Psoas muscle (tissue), 8 donors: Measurements from ENCODE around the gene SLC36A4. TPM values are rescaled to one million over a fixed set of nuclear protein-coding genes. Genes with fewer than 3 reads are reported as not detected.

Experiments
- ATAC-seq, 4 donors: fragments of 200-7000 bp; cut with Tn5 transposase; one replicate each; pipeline ENCODE4 v1.9.1; 2020; ENCODE audit warnings: moderate library complexity in 3 of 4, mild to moderate bottlenecking in 2 of 4
- DNase-seq, 2 donors: peaks; one replicate each; pipeline ENCODE4 v3.0.0-alpha.2; 2020
- H3K27ac ChIP-seq: fragments of 200-600 bp; one replicate; pipeline ENCODE4 v1.8.0; 2022
- H3K27me3 ChIP-seq, 3 donors: fragments of 200-600 bp in 1 of 3; one replicate each; pipeline versions ENCODE4 v1.6.1 to v1.8.0; 2013 to 2022; ENCODE audit warnings: low read length in 2 of 3, mild to moderate bottlenecking in 2 of 3, moderate library complexity in 1 of 3; ENCODE audit not compliant: insufficient read depth in 3 of 3
- H3K36me3 ChIP-seq, 2 donors: fragments of 200-600 bp in 1 of 2; one replicate each; pipeline versions ENCODE4 v1.6.1 to v1.8.0; 2013 to 2022; ENCODE audit warnings: low read depth in 1 of 2, mild to moderate bottlenecking in 1 of 2, moderate library complexity in 1 of 2; ENCODE audit not compliant: insufficient read depth in 1 of 2
- H3K4me1 ChIP-seq: fragments of 200-600 bp; one replicate; pipeline ENCODE4 v1.8.0; 2022
- H3K4me3 ChIP-seq: fragments of 200-600 bp; one replicate; pipeline ENCODE4 v1.8.0; 2022; ENCODE audit warnings: mild to moderate bottlenecking
- H3K9me3 ChIP-seq: fragments of 200-600 bp; one replicate; pipeline ENCODE4 v1.8.0; 2022
- WGBS, 3 donors: extraction: QIAGEN DNeasy Blood & Tissue Kit; methylation state at CpG; one replicate each; pipeline versions ENCODE4 v1.1.6 to v1.1.7; 2013; 5-methylcytosine and 5-hydroxymethylcytosine counted together
- intact Hi-C, 2 donors: fragments of 100-400 bp; cut with DNase I; formaldehyde crosslinking; loops; one replicate each; pipeline versions ENCODE4 v1.11.0 to v1.14.2; 2022
- polyA plus RNA-seq, 3 donors: library from polyadenylated mRNA; stranded (reverse); fragments of 200-250 nt; gene quantifications; one replicate each; pipeline ENCODE4 v1.2.3, GENCODE V29; 2013
- total RNA-seq, 4 donors: library from RNA; stranded (reverse); fragmentation: NEBNext Ultra II Directional in 2 of 4; extraction: Animal tissue kit (Norgen Biotek cat#: 25700) in 2 of 4; gene quantifications; one replicate each; pipeline versions ENCODE4 v1.2.1 to v1.2.4, GENCODE V29; 2021 to 2023
- TF ChIP-seq, protein P1 (sequence below): fragments of 200-600 bp; IDR thresholded peaks from one replicate; pipeline ENCODE4 v1.8.0; 2022; ENCODE audit warnings: antibody characterized with exemption
- donor health status: healthy with polysubstance abuse.
- donor health status: DM: no; HTN: no; CAD: no; lungs with moderate emphysema.
- donor health status: Bipolar disorder and iron deficiency.
- donor health status: healthy.
- donor health status: DM: yes; HTN: yes; CAD: no.
- donor health status: DM: no; HTN: no; CAD: no.
- donor health status: DM: no; HTN: no; CAD: no.
- donor health status: DM: yes; HTN: yes; CAD: no.

Gene SLC36A4
- total and polyA plus RNA-seq, 7 donors = 2.2 to 5.5 (median 3.0) TPM

DNA sequence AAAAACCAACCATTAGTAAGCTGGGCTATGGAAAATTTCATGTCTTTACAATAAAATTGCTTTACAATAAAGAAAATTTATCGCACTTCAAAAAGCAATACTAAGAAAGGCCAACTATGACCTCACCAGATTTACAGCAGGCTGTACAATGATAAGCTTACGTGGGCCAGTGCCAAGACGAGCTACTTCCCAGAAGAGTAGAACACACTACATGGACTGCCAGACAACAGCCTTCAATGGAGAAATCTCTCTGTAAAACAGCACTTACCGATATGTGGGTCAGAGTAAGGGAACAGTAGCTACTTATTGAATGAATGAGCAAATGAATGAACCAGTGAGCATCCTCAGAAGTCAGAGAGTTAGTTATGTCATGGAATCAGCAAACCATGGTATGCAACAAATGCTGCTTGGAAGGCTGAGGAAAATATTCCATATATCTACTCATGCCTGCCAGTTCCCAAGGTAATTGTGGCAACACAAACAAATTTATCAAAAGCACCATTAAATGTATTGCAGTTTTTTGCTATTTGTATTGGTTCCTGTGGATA is 74.4 kb downstream of the SLC36A4 start:
- Histone ChIP-seq H3K4me3 (no peak overlapping the region), H3K27me3 (no peaks in the 10 kb centered on the region), H3K36me3 (no peaks in the 10 kb centered on the region), H3K9me3 (no peaks in the 10 kb centered on the region), H3K4me1 (no peaks in the 10 kb centered on the region), H3K27ac (no peak overlapping the region)
- ATAC-seq (no peak), DNase-seq (no peak)
- 26 to 40% (median 38%) methylated on average over 4 of the region's 4 CpGs for WGBS, 3 donors
- intact Hi-C loops = no loop called here
- TF ChIP-seq, protein P1, sequence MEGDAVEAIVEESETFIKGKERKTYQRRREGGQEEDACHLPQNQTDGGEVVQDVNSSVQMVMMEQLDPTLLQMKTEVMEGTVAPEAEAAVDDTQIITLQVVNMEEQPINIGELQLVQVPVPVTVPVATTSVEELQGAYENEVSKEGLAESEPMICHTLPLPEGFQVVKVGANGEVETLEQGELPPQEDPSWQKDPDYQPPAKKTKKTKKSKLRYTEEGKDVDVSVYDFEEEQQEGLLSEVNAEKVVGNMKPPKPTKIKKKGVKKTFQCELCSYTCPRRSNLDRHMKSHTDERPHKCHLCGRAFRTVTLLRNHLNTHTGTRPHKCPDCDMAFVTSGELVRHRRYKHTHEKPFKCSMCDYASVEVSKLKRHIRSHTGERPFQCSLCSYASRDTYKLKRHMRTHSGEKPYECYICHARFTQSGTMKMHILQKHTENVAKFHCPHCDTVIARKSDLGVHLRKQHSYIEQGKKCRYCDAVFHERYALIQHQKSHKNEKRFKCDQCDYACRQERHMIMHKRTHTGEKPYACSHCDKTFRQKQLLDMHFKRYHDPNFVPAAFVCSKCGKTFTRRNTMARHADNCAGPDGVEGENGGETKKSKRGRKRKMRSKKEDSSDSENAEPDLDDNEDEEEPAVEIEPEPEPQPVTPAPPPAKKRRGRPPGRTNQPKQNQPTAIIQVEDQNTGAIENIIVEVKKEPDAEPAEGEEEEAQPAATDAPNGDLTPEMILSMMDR = no peak

DNA sequence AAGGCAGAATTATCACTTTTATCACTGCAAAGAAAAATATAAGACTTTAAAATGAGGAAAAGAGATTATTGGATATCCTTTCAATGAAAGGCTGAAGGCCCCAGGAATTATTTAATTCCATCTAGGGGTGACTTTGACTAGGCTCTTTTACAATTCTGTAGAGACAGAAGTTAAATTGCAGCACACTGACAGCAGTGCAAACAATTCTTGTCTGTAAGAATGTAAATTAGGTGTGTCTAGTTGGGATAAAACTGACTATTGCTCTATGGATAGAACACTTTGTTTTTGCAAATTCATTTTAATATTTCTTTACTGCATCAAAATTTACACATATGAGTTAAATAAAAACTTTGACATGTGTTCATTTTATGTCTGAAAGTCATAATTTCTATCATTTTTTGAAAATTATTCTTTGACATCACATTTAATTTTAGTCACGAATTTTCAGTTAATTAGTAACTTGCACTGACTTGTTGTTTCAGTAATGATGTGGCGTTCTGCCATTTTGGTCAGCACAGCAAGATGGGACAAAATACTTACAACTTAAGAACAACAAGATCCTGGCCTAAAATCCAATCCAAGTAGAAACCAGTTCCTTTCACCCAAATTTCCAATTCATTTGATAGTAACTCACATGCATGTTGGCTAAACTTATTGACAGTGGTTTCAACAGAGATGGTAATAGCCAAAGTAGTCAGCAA is 75.1 kb downstream of the SLC36A4 start:
- Histone ChIP-seq H3K27me3 (no peaks in the 10 kb centered on the region), H3K36me3 (no peaks in the 10 kb centered on the region), H3K4me1 (no peaks in the 10 kb centered on the region), H3K4me3 (no peak overlapping the region), H3K9me3 (no peaks in the 10 kb centered on the region), H3K27ac (no peak overlapping the region)
- ATAC-seq (no peak), DNase-seq (no peak)
- WGBS, 3 donors = 83 to 86% (median 85%) methylated on average over 2 of the region's 2 CpGs
- intact Hi-C loops = no loop called here
- TF ChIP-seq, protein P1 = no peak

DNA sequence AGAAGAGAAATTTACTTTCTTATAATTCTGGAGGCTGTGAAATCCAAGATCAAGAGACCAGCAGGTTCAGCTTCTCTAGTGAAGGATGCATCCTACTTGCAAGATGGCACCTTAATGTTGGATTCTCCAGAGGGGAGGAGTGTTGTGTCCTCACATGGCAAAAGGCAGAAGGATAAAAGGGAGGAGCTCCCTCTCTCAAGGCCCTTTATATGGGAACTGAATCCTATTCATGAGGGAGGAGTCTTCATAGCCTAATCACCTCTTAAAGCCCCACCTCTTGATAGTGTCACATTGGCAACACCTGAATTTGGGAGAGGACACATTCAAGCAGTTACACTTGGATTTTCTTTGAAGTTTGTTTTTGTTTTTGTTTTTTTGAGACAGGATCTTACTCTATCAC is 79.5 kb downstream of the SLC36A4 start:
- Histone ChIP-seq H3K36me3 (no peaks in the 10 kb centered on the region), H3K9me3 (no peaks in the 10 kb centered on the region), H3K4me3 (no peak overlapping the region), H3K4me1 (no peaks in the 10 kb centered on the region), H3K27me3 (no peaks in the 10 kb centered on the region), H3K27ac (no peak overlapping the region)
- DNase-seq = no peak
- no peak for ATAC-seq
- intact Hi-C loops = no loop called here
- TF ChIP-seq, protein P1 = no peak

DNA sequence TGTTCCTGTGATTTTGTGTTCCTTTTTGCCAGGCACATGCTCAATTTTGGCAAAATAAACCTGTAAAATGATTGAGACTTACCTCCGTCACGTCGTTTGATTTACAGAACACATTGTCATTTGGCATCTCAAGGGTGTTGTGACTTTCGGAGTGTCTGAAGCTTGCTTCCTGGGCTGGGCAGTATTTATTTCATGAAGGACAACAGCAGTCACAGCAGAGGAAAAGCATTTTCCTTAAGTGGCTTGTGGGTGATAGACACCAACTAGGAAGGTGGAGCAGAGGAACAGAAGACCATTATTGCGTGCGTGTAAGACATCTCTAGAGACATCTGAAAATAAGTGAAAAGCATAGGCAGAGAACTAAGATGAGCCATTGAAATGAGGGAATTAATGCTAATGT is 80.2 kb downstream of the SLC36A4 start:
- DNase-seq (no peak), ATAC-seq (no peak)
- H3K9me3 ChIP-seq = no peaks in the 10 kb centered on the region
- no peak overlapping the region for H3K4me3 ChIP-seq
- TF ChIP-seq, protein P1 = no peak
- H3K27ac ChIP-seq = no peak overlapping the region
- H3K27me3 ChIP-seq = no peaks in the 10 kb centered on the region
- H3K36me3 ChIP-seq = no peaks in the 10 kb centered on the region
- WGBS, 3 donors = 35 to 40% (median 36%) methylated on average over 6 of the region's 6 CpGs
- intact Hi-C loops = no loop called here
- no peaks in the 10 kb centered on the region for H3K4me1 ChIP-seq
